NT2/D1 (cell line): ENCODE measurements around the gene TAL2.

Experiments used
- YY1 ChIP-seq: IDR thresholded peaks from 2 replicates; pipeline ENCODE4 v1.6.1; 2011; ENCODE audit not compliant: insufficient read length, insufficient read depth
- ZNF274 ChIP-seq: IDR thresholded peaks from 2 replicates; pipeline ENCODE4 v1.6.1; 2011; ENCODE audit warnings: mild to moderate bottlenecking, low read depth, low read length

- TF ChIP-seq YY1 (no peak), ZNF274 (no peak)
These were observed 35.6 kb downstream of the TAL2 start for GRCh38 chr9:105697871-105698270.
